ENCODE measurements around the gene UBE2D2.

- TF ChIP-seq CTCF (IDR thresholded peaks at IDR 0.05) (no peak), POLR2A (IDR thresholded peaks at IDR 0.05) (no peak)
Observed at GRCh38 chr5:139658501-139658927, 97.4 kb downstream of the UBE2D2 start.

Data from testis (tissue), 2 donors.